DMS79 (cell line): ENCODE results near the gene PFAS.
"Not testable (repeated sequence)": the region's sequence is repeated elsewhere in the genome, so short reads cannot be mapped to it uniquely, and the experiment has no call there.

Source experiments
- DNase-seq: peaks from one replicate; lab custom pipeline; 2025; lab: John Stamatoyannopoulos, UW

Gene PFAS

GRCh38 chr17:8227238-8227581 lies 21.9 kb upstream of the PFAS start:
- DNase-seq: no peak

GRCh38 chr17:8231701-8232100 lies 17.4 kb upstream of the PFAS start:
- DNase-seq: no peak

GRCh38 chr17:8234361-8235270 lies 14.5 kb upstream of the PFAS start:
- DNase-seq: no peak

GRCh38 chr17:8235676-8236075 lies 13.4 kb upstream of the PFAS start:
- DNase-seq: no peak

- no peak for DNase-seq
Measured at GRCh38 chr17:8237175-8237574, 11.9 kb upstream of the PFAS start.

- DNase-seq: no peak
Measured at GRCh38 chr17:8237886-8238285, 11.2 kb upstream of the PFAS start.

- no peak for DNase-seq
Measured at GRCh38 chr17:8243827-8244226, 5.3 kb upstream of the PFAS start.

GRCh38 chr17:8244768-8245167 lies 4.3 kb upstream of the PFAS start:
- no peak for DNase-seq

GRCh38 chr17:8249621-8250500 lies 772 bp downstream of the PFAS start:
- no peak for DNase-seq

GRCh38 chr17:8251411-8251810 lies 2.3 kb downstream of the PFAS start:
- DNase-seq: not testable (repeated sequence)

- no peak for DNase-seq
Measured at GRCh38 chr17:8253801-8254200, 4.7 kb downstream of the PFAS start.

GRCh38 chr17:8254881-8255280 lies 5.8 kb downstream of the PFAS start:
- DNase-seq: no peak

- no peak for DNase-seq
Measured at GRCh38 chr17:8255499-8255898, 6.4 kb downstream of the PFAS start.

- no peak for DNase-seq
Measured at GRCh38 chr17:8256291-8256690, 7.2 kb downstream of the PFAS start.

GRCh38 chr17:8256691-8257090 lies 7.6 kb downstream of the PFAS start:
- DNase-seq: no peak

- DNase-seq: no peak
Measured at GRCh38 chr17:8257801-8258200, 8.7 kb downstream of the PFAS start.

GRCh38 chr17:8264320-8264719 lies 15.2 kb downstream of the PFAS start:
- DNase-seq: no peak

- DNase-seq: no peak
Measured at GRCh38 chr17:8264836-8265542, 15.9 kb downstream of the PFAS start.

- DNase-seq: no peak
Measured at GRCh38 chr17:8266648-8267479, 17.8 kb downstream of the PFAS start.

- no peak for DNase-seq
Measured at GRCh38 chr17:8267480-8268147, 18.5 kb downstream of the PFAS start.
